ENCODE data around the gene TNFSF15.

TNFSF15 gene

GRCh38 chr9:114787214-114787613 is 18.6 kb downstream of the TNFSF15 start:
- no peak for DNase-seq

DNA sequence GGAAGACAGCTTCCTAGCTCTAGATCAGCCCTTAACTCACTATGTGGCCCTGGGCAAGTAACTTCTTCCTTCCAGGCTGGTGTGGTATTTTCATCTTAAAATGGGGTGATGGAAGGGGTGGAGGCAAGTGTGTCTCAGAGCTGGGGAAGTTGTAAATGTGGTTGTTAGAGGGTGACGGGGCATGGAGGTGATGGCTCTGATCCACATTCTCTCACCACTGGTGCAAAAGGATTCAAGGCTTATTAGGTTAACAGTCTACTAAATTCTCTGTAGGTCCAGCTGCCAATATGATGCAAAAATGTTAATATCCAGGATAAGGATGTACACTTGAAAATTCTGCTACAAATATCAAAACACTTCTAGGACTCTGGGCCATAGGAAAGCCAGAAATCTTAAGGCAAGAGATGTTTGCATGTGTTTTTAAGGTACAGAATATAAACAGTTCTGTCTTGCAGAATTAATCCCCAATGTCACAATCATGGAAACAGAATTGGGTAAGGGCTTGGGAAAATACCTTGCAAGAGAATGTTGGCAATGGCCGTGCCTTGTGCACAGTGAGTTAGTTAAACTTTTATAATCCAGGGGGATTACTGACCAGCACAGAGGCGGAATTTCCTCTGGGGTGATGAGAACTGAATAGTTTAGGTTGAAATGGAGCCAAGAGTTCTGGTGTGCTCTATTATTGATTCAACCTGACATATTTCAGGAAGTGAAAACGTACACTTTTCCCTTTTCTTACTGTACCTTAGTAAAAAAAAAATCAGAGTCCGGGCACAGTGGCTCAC is 19.8 kb downstream of the TNFSF15 start:
- DNase-seq, result no peak

DNA sequence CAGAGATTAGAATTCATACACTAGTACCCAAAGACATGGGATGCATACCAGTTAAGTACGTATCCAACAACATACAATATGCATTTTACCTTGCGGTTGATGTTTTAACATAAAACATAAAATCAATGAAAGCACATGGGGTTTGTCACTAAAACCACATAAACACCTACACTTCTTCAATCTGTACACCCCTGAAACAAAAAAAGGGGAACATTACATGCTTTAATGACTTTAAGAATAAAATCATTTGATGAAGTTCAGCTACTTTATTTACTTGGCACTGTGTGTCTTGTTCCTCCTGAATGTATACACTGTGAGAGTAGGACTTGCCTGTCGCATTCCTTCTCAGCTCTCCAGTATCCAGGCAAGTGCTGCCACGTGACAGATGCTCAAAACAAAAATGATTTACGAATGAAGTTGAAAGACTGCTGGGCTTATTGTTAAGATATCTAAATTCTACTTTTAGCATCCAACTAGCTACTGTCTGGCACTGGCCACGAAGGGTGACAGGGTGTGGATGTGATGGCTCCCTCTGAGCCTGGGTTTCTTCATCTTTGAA is 21.0 kb downstream of the TNFSF15 start:
- DNase-seq, result no peak

GRCh38 chr9:114782586-114782985 is 23.3 kb downstream of the TNFSF15 start:
- DNase-seq, result no peak

DNA sequence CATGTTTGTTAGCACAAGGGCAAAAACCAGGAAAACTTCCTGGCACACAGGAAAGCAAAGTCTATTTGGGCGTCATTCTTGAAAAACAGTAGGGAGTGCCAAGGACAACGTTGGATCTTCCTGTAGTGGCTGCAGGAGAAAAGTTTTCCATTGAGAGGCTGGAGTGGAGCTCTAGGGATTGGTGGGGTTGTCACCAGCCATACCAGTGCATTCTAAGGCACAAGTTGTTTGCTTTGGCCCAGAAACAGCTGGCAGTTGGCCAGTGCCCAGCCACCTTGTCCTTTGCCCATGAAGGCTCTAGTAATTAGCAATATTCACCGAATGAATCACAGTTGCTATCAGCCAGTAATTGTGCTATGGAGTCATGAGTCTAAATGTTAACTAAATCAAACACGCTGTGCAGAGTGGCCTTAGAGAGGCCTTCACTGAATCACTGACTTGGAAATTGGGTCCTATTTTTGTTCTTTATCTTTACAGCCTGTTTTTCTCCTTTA is 26.4 kb downstream of the TNFSF15 start:
- DNase-seq, result no peak

- DNase-seq, result peak; percentile 64
Observed at GRCh38 chr9:114777821-114778609, 27.8 kb downstream of the TNFSF15 start.

GRCh38 chr9:114776683-114777399 is 29.0 kb downstream of the TNFSF15 start:
- DNase-seq, result no peak

DNA sequence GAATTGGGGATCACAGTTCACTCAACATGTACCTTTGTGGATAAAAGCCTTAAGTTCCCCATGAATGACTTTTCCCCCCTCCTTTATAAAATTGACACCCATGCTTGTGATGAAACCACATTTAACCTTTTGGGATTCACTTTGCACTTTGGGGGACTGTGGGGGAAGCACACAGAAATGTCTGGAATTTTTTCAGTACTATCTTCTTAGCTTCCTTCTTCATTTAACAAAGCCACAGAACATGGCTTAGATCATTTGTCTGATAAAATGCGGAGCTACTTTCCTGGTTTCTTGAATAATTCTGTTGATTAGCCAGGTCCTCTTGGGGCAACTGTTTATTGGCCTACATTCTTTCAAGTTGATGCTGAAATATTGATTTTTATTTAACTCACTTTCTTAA is 29.9 kb downstream of the TNFSF15 start:
- DNase-seq, result no peak

GRCh38 chr9:114775121-114775520 is 30.7 kb downstream of the TNFSF15 start:
- no peak for DNase-seq

GRCh38 chr9:114774524-114774923 is 31.3 kb downstream of the TNFSF15 start:
- no peak for DNase-seq

DNA sequence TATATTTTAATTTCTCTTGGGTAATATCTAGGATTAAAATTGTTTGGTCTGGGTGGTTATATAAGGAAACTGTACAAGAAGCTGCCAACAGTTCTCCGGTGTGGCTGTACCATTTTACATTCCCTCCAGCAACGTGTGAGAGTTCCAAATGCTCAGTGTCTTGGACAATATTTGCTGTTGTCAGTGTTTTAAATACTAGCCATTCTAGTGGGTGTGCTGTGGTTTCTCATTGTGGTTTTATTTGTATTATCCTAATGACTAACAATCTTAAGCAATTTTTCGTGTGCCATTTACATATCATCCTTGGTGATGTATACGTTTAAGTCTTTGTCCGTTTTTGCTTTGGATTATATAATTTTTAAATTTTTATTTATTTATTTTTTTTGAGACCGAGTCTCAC is 34.0 kb downstream of the TNFSF15 start:
- no peak for DNase-seq

DNA sequence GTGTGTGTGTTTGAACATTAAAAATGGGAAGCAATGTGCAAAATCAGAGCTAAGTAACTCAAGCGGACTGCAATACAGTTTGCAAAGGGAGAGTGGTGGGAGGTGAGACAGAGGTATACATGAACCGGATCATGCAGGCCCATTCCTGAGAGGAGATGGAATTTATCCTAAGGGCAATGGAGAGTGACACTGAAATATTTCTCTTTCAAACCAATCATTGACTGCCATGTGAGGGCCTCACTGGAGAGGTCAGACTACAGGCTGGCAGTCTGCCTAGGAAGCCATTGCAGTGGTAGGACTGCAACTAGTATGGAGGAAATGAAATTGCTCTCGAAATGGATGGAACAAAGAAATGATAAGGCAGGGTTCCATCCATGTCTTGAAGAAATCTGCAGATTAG is 34.8 kb downstream of the TNFSF15 start:
- no peak for DNase-seq

- DNase-seq, result no peak
Observed at GRCh38 chr9:114769624-114770023, 36.2 kb downstream of the TNFSF15 start.

GRCh38 chr9:114763220-114763619 is 42.6 kb downstream of the TNFSF15 start:
- no peak for DNase-seq

GRCh38 chr9:114761523-114761922 is 44.3 kb downstream of the TNFSF15 start:
- no peak for DNase-seq

GRCh38 chr9:114759512-114760341 is 46.1 kb downstream of the TNFSF15 start:
- no peak for DNase-seq

- no peak for DNase-seq
Observed at GRCh38 chr9:114757984-114758383, 47.9 kb downstream of the TNFSF15 start.

DNA sequence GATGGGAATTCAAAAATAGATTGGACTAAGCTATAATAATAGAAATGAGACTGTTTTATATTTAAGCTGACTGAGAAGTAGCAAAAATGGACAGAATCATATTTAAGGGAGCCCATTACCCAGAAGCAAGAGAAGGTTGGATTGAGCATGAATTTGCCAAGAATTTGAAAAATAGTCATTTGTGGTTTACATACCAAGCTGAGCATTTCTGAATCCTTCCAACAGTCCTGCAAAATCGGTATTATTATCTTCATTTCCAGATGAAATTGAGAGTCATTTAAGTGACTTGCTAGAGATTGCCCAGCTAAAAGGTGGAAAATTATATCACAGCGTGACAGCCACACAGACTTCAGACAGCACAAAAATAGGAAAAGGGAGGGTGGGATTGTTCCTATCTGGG is 48.4 kb downstream of the TNFSF15 start:
- DNase-seq, result no peak

DNA sequence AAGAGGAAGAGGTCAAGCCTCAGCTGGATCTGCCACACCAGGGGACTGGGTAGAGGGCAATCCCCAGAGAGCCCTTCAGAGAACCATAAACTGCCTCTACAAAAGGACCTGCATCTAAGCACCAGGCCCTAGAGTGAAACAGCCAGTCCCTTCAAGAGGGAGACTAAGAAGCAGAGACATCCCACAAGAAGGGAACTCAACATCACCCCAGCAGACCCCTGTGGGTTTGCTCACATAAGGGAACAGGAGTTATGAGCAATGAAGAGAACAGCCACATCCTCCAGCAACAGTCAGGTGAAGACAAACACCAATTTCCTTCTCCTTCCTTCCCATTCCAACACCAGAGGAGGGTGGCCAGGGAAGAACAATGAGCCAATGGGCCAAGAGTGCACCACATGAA is 48.9 kb downstream of the TNFSF15 start:
- no peak for DNase-seq

DNA sequence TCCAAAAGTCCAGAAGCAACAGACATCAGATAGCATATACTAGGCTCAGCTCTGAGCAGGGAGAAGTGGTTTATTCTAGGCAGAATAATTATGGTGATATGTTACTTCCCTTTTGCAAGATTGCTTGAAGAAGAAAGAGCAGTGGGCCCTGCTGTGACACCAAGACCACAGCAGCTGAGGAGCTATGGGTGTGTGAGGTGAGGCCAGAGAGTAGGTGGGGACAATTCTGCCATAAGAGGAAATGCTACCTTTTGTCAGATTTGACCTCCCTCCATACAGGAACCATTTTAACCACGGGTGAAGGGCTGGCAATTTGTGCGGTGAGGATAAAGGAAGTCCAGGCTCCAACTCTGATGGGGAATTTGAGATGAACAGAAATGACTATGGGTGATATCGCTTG is 51.3 kb downstream of the TNFSF15 start:
- no peak for DNase-seq

DNA sequence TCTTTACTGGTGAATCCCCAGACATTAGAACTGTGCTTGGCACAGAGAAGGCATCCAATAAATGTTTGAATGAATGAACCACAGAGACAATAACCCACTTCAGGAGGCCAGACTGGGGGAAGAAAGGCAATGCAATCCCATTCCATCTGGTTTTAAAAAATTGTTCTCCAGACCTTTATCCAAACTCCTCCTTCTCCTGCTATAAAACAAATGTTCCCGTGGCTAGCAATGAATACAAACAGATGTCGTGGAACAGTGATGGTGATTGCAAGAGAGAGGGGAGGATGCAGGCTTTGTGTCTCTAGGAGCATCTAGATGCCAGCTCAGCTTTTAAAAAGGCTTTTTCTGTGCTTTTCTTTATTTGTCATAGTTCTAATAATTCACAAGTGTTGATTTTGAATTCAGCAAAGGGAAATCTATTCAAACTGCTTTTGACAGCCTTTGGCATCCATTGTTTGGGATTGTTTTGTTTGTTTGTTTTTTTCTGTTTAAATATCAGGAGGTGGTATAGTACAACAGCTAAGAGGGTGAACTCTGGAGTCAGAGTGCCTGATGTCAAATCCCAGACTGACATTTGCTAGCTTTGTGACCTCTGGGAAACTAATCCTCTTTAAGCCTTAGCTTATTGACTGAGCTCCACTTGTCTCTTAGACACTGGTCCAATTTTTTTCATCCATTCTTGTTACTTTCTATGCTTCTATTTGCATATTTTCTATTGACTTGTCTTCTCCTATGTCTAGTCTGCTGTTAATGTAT is 59.1 kb downstream of the TNFSF15 start:
- no peak for DNase-seq
